DMS79 (cell line): ENCODE measurements around the gene ZFP57.

Experiments
- DNase-seq: peaks from one replicate; lab custom pipeline; 2025; lab: John Stamatoyannopoulos, UW

Gene ZFP57

DNA sequence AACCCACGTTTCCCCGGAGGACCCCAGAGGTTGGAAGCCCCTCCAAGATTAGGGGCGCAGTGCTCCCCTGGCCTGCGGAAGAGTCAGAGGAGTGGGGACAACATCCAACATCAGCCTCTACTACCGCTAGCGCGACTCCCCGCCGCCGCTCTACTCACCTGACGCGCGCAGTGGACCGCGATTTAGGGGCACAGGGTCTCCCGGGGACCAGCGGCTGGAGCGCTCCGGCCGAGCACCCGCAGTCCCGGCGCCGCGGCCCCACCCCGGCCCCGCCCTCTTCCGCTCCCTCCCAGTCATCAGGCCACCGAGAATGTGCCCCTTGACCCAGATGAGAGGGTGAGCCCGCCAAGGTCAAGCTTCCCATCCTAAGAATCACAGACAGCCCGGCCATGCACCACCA, at the start of gene ZFP57:
Gene ZFP57 (minus strand): TSS at position 249 of the 400 bp plus-strand sequence. CDS start 4,149 bp downstream, outside the sequence.
- DNase-seq: no peak

GRCh38 chr6:29730575-29731126, 49.7 kb upstream of the ZFP57 start:
- no peak for DNase-seq

GRCh38 chr6:29729774-29730328, 48.9 kb upstream of the ZFP57 start:
- no peak for DNase-seq

DNA sequence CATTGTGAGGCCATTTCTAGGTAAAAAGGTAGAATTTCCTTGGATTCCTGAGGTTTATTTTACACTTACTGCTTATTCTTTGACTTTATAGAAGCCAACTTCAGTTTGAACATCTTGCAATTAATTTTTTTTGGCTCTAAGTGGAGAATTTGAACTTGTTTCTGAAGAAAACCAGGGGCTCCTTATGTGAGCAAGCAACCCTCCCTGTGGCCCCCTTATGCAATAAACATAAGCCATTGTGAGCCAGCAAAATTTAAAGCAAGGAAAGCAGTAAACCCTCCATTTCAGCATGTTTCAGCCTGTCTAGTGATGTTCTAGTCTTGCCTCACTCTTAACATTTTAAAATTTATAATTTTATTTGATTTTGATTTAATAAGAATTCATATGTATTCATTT, 47.9 kb upstream of the ZFP57 start:
- no peak for DNase-seq

- no peak for DNase-seq
These were observed 47.4 kb upstream of the ZFP57 start for GRCh38 chr6:29728173-29728874.

- DNase-seq: no peak
These were observed 46.7 kb upstream of the ZFP57 start for GRCh38 chr6:29727637-29728036.

DNA sequence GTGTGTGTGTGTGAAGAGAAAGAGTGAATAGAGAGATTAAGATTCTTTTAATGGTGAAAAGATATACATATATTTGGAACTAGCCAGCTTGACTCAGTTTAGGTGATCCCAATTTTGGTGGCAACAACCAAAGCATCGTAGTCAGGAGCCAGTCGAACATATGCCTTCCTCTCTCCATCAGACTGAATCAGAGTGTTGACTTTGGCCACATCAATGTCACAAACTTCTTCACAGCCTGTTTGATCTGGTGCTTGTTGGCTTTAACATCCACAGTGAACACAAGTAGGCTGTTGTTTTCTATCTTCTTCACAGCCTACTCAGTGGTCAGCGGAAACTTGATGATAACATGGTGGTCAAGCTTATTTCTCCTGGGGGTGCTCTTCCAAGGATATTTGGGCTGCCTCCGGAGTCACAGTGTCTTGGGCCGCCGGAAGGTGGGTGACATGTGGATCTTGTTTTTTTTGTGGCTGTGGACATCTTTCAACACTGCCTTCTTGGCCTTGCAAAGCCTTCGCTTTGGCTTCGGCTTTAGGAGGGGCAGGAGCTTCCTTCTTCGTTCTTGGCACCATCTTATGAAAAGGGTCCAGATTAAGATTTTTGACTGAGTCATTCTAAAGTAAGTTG, 45.7 kb upstream of the ZFP57 start:
- no peak for DNase-seq

DNA sequence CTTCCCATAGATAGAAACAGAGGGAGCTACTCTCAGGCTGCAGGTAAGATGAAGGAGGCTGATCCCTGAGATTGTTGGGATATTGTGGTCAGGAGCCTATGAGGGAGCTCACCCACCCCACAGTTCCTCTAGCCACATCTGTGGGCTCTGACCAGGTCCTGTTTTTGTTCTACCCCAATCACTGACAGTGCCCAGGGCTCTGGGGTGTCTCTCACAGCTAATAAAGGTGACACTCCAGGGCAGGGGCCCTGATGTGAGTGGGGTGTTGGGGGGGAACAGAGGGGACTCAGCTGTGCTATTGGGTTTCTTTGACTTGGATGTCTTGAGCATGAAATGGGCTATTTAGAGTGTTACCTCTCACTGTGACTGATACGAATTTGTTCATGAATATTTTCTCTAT, 45.0 kb upstream of the ZFP57 start:
- no peak for DNase-seq

GRCh38 chr6:29724937-29725869, 44.3 kb upstream of the ZFP57 start:
- DNase-seq: no peak

- DNase-seq: no peak
These were observed 43.0 kb upstream of the ZFP57 start for GRCh38 chr6:29723666-29724588.

GRCh38 chr6:29723262-29723665, 42.3 kb upstream of the ZFP57 start, which contains the start of gene HLA-F:
Gene HLA-F, plus strand, starts transcription at chr6:29723434. Its CDS starts 30 bp downstream, at chr6:29723464.
- DNase-seq: peak; percentile 12

- DNase-seq: no peak
These were observed 39.9 kb upstream of the ZFP57 start for GRCh38 chr6:29720863-29721262.

GRCh38 chr6:29710281-29710941, 29.5 kb upstream of the ZFP57 start:
- no peak for DNase-seq

GRCh38 chr6:29709188-29709587, 28.2 kb upstream of the ZFP57 start:
- DNase-seq: no peak

DNA sequence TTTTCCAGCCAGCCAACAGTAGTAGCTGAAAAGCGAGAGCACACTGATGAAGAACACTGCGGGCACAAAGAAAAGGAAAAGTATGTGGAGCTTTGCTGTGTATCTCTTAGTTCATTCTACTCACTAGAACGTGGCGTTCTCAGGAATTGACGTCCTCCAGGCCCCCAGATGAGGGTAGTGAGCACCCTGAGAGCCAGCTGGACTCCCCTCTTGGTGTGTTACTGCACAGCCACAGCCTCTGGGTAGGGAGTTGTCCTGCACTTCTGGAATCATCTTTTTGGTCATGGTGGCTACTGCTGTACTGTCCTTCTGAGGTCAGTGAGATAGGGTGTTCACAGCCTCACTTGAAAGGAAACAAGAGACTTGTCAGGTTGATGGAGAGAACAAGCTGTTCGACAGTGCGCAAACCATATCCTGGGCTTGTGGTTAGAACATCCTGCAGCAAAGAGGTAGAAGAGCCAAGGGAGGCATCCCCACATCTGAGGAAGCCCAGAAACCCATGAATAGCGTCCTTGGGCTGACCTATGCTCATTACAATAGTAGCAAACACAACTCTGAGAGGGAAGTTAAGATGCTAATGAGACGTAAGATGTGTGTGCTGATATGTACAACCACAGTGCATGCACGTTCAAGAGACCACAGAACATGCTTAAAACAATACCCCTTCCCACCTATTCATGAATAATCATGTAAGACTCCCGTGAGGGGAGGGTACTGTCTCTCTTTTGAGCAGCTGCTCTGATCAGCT, 27.7 kb upstream of the ZFP57 start:
- DNase-seq: no peak

GRCh38 chr6:29705389-29706231, 24.7 kb upstream of the ZFP57 start:
- DNase-seq: no peak

GRCh38 chr6:29702519-29703103, 21.7 kb upstream of the ZFP57 start:
- no peak for DNase-seq
